IPS DF 6.9 (cell line): ENCODE measurements around the gene TEX11.
"Not testable (repeated sequence)": the region's sequence is repeated elsewhere in the genome, so short reads cannot be mapped to it uniquely, and the experiment has no call there.

ENCODE experiments used
- DNase-seq: peaks from one replicate; pipeline ENCODE4 v3.0.0-alpha.2; 2013; ENCODE audit warnings: low read depth, low spot score
- H3K27ac ChIP-seq: one replicate; pipeline ENCODE4 v1.5.1; 2013; ENCODE audit warnings: low read length, control low read depth
- H3K27me3 ChIP-seq: 2 replicates; pipeline ENCODE4 v1.6.1; 2013; ENCODE audit warnings: mild to moderate bottlenecking, low read length; ENCODE audit not compliant: control insufficient read depth, insufficient read depth
- H3K36me3 ChIP-seq: 2 replicates; pipeline ENCODE4 v1.6.1; 2013; ENCODE audit warnings: low read length; ENCODE audit not compliant: control insufficient read depth, insufficient read depth
- H3K4me1 ChIP-seq: 2 replicates; pipeline ENCODE4 v1.6.1; 2013; ENCODE audit warnings: low read length; ENCODE audit not compliant: control insufficient read depth, insufficient read depth
- H3K4me3 ChIP-seq: 2 replicates; pipeline ENCODE4 v1.5.1; 2013; ENCODE audit warnings: mild to moderate bottlenecking, low read length
- H3K9me3 ChIP-seq: 2 replicates; pipeline ENCODE4 v1.6.1; 2013; ENCODE audit warnings: low read length, inconsistent platforms; ENCODE audit not compliant: control insufficient read depth, insufficient read depth
- WGBS: extraction: QIAGEN DNeasy Blood & Tissue Kit; methylation state at CpG from one replicate; pipeline ENCODE4 v1.1.7; 2013; ENCODE audit warnings: mixed read lengths, missing lambda C conversion rate; ENCODE audit not compliant: insufficient read length, insufficient coverage; 5-methylcytosine and 5-hydroxymethylcytosine counted together

Gene TEX11

GRCh38 chrX:70769659-70770227 is 138.8 kb downstream of the TEX11 start:
- DNase-seq, result no peak
- no peaks in the 10 kb centered on the region for H3K27me3 ChIP-seq
- H3K27ac ChIP-seq, result no peak overlapping the region
- H3K36me3 ChIP-seq, result no peaks in the 10 kb centered on the region
- no peak overlapping the region for H3K4me3 ChIP-seq
- no peaks in the 10 kb centered on the region for H3K4me1 ChIP-seq
- WGBS, result no CpG with 5 or more reads among the region's 3 CpGs
- no peaks in the 10 kb centered on the region for H3K9me3 ChIP-seq

DNA sequence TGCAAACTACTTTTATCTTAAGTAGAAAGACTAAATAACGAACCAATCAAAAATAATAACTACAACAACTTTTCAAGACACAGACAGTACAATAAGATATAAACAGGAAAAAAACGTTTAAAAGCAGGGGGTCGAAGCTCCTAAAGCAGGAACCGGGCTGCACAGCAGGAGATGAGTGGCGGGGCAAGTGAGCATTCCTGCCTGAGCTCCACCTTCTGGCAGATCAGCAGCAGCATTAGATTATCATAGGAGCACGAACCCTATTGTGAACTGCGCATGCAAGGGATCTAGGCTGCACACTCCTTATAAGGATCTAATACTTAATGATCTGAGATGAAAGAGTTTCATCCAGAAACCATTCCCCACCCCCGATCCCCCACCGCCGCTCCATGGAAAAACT is 146.2 kb downstream of the TEX11 start:
- no CpG with 5 or more reads among the region's 10 CpGs for WGBS
- no peaks in the 10 kb centered on the region for H3K36me3 ChIP-seq
- DNase-seq, result no peak
- no peaks in the 10 kb centered on the region for H3K9me3 ChIP-seq
- H3K4me1 ChIP-seq, result no peaks in the 10 kb centered on the region
- H3K27me3 ChIP-seq, result no peaks in the 10 kb centered on the region
- no peak overlapping the region for H3K27ac ChIP-seq
- H3K4me3 ChIP-seq, result no peak overlapping the region

- Histone ChIP-seq H3K4me3 (no peak overlapping the region), H3K27me3 (no peaks in the 10 kb centered on the region), H3K27ac (no peak overlapping the region), H3K9me3 (no peaks in the 10 kb centered on the region), H3K4me1 (no peaks in the 10 kb centered on the region), H3K36me3 (no peaks in the 10 kb centered on the region)
- WGBS, result no CpG with 5 or more reads among the region's 12 CpGs
- DNase-seq, result peak; percentile 11
Observed at GRCh38 chrX:70755850-70756249, 152.7 kb downstream of the TEX11 start.

DNA sequence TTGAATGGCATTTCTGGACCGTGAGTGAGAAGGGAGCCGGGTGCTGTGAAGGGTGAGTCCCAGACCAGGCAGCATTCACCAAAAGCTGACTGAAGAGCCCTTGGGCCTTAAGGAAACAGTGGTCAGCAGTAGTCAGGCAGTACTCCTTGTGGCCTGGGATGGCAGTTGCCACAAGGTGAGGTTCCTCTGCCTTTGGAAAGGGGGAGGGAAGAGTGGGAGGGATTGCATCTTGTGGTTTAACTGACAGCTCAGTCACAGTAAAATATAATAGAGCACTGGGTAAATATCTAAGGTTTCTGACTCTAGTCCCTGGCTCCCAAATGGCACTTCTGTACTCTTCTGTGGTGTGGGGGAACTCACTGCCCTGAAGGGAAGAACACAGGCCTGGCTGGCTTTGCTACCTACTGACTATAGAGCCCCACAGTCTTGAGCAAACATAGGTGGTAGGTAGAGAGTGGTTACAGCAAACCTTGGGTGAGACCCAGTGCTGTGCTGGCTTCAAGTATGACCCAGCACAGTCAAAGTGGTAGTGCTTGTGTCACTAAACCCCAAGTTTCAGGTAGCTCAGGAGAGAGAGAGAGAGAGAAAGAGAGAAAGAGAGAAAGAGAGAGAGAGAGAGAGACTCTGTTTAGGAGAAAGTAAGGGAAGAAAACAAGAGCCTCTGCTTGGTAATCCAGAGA is 154.2 kb downstream of the TEX11 start:
- Histone ChIP-seq H3K27me3 (no peaks in the 10 kb centered on the region), H3K9me3 (no peaks in the 10 kb centered on the region), H3K4me1 (no peaks in the 10 kb centered on the region), H3K27ac (no peak overlapping the region), H3K4me3 (no peak overlapping the region), H3K36me3 (no peaks in the 10 kb centered on the region)
- WGBS, result no CpG with 5 or more reads among the region's 2 CpGs
- DNase-seq, result no peak

DNA sequence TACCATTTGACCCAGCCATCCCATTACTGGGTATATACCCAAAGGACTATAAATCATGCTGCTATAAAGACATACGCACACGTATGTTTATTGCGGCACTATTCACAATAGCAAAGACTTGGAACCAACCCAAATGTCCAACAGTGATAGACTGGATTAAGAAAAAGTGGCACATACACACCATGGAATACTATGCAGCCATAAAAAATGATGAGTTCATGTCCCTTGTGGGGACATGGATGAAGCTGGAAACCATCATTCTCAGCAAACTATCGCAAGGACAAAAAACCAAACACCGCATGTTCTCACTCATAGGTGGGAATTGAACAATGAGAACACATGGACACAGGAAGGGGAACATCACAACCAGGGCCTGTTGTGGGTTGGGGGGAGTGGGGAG is 174.7 kb downstream of the TEX11 start:
- DNase-seq, H3K4me3 ChIP-seq, H3K36me3 ChIP-seq, H3K27me3 ChIP-seq, H3K9me3 ChIP-seq, H3K27ac ChIP-seq, H3K4me1 ChIP-seq: not testable (repeated sequence)
- WGBS, result no CpG with 5 or more reads among the region's 5 CpGs

- not testable (repeated sequence) for H3K27me3 ChIP-seq, H3K36me3 ChIP-seq, DNase-seq, H3K9me3 ChIP-seq, H3K4me1 ChIP-seq, H3K27ac ChIP-seq, H3K4me3 ChIP-seq
- WGBS, result no CpG with 5 or more reads among the region's 1 CpG
Observed at GRCh38 chrX:70727961-70728360, 180.6 kb downstream of the TEX11 start.

DNA sequence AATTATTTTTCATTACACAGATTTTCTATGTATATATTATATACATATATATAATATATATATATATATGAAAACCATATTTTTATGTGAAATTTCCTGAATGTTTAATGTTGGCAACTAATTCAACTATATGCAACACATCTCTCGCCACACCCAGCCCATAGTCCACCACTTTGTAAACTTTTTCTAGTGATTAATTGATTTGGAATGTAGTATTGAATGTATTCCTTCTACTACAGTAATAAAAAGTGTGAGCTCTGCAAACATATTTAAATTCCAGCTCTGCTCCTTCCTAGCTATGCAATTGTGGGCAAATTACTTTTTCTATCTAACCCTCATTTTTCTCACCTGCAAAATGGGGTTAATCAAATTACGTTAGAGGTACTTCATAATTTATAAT is 187.8 kb downstream of the TEX11 start:
- no peak for DNase-seq
- Histone ChIP-seq H3K27me3 (no peaks in the 10 kb centered on the region), H3K27ac (no peak overlapping the region), H3K9me3 (no peaks in the 10 kb centered on the region), H3K4me3 (no peak overlapping the region), H3K4me1 (no peaks in the 10 kb centered on the region), H3K36me3 (no peaks in the 10 kb centered on the region)
- WGBS, result no CpG with 5 or more reads among the region's 2 CpGs

GRCh38 chrX:70711336-70711735 is 197.2 kb downstream of the TEX11 start:
- not testable (repeated sequence) for H3K27me3 ChIP-seq, DNase-seq, H3K4me1 ChIP-seq, H3K36me3 ChIP-seq, H3K4me3 ChIP-seq, H3K27ac ChIP-seq, H3K9me3 ChIP-seq
- WGBS, result no CpG with 5 or more reads among the region's 3 CpGs

DNA sequence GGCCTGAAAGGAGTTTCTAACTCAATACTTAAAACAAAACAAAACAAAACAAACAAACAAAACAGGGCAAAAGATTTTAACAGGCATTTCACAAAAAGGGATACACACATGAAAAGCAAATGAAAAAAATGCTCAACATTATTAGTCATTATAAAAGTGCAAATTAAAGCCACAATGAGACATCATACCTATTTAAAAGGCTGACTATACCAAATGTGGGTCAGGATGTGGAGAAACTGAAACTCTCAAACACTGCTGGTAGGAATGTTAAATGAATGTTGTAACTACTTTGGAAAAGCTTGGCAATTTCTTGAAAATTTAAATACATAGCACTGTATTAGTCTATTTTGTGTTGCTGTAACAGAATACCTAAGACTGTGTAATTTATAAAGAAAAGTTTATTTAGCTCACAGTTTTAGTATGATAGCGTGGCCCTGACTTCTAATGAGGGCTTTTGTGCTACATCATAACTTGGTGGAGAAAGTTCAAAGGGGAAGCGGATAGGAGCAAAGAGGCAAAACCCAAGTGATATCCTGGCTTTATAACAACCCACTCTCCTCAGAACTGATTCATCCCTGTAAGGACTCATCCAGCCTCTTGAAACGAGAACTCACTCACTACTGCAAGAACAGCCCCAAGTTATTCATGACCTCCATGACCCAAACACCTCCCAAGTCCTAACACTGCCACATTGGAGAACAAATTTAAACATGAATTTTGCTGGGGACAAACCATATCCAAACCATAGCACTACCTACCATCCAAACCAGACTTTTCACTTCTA is 214.0 kb downstream of the TEX11 start:
- Histone ChIP-seq H3K4me3 (no peak overlapping the region), H3K27ac (no peak overlapping the region), H3K9me3 (no peaks in the 10 kb centered on the region), H3K27me3 (no peaks in the 10 kb centered on the region), H3K4me1 (no peaks in the 10 kb centered on the region), H3K36me3 (no peaks in the 10 kb centered on the region)
- DNase-seq, result no peak
- no CpG with 5 or more reads among the region's 3 CpGs for WGBS

GRCh38 chrX:70679455-70679854 is 229.1 kb downstream of the TEX11 start:
- DNase-seq, H3K4me1 ChIP-seq, H3K27me3 ChIP-seq, H3K27ac ChIP-seq, H3K4me3 ChIP-seq, H3K36me3 ChIP-seq, H3K9me3 ChIP-seq: not testable (repeated sequence)
- no CpG with 5 or more reads among the region's 33 CpGs for WGBS
